ENCODE results near the gene USH1C.

USH1C gene

GRCh38 chr11:17452668-17453067 lies 91.5 kb downstream of the USH1C start:
- Histone ChIP-seq H3K9ac (no peak overlapping the region), H2AFZ (ENCODE audit: low read depth) (no peak overlapping the region), H3K4me3 (IDR thresholded peaks at IDR 0.05; ENCODE audit: insufficient read depth, low read depth, low read length) (no peak overlapping the region), H4K20me1 (ENCODE audit: insufficient read depth) (no peaks in the 10 kb centered on the region), H3K4me1 (ENCODE audit: low read depth, poor library complexity, severe bottlenecking) (no peaks in the 10 kb centered on the region), H3K27ac (no peak overlapping the region), H3K36me3 (ENCODE audit: insufficient read depth) (no peaks in the 10 kb centered on the region), H3K27me3 (ENCODE audit: insufficient read depth, low read depth) (no peaks in the 10 kb centered on the region), H3K4me2 (no peak overlapping the region), H3K79me2 (ENCODE audit: insufficient read depth, low read depth) (no peaks in the 10 kb centered on the region)
- TF ChIP-seq CTCF (conservative IDR thresholded peaks at IDR 0.05; ENCODE audit: low read depth, low read length), result no peak

- Histone ChIP-seq H3K4me1 (ENCODE audit: low read depth, poor library complexity, severe bottlenecking) (no peaks in the 10 kb centered on the region), H3K27me3 (ENCODE audit: insufficient read depth, low read depth) (no peaks in the 10 kb centered on the region)
These were observed 95.1 kb downstream of the USH1C start for GRCh38 chr11:17449158-17449557.

GRCh38 chr11:17446482-17446881 lies 97.7 kb downstream of the USH1C start:
- Histone ChIP-seq H3K9ac (no peak overlapping the region), H3K27ac (no peak overlapping the region), H4K20me1 (ENCODE audit: insufficient read depth) (no peaks in the 10 kb centered on the region), H3K4me1 (ENCODE audit: low read depth, poor library complexity, severe bottlenecking) (no peaks in the 10 kb centered on the region), H2AFZ (ENCODE audit: low read depth) (no peak overlapping the region), H3K27me3 (ENCODE audit: insufficient read depth, low read depth) (no peaks in the 10 kb centered on the region), H3K79me2 (ENCODE audit: insufficient read depth, low read depth) (no peaks in the 10 kb centered on the region), H3K4me3 (IDR thresholded peaks at IDR 0.05; ENCODE audit: insufficient read depth, low read depth, low read length) (no peak overlapping the region), H3K4me2 (no peak overlapping the region), H3K36me3 (ENCODE audit: insufficient read depth) (no peaks in the 10 kb centered on the region)
- TF ChIP-seq CTCF (conservative IDR thresholded peaks at IDR 0.05; ENCODE audit: low read depth, low read length), result no peak

More at GRCh38 chr11:17449158-17449557, 95.1 kb downstream of the USH1C start:
- Histone ChIP-seq H2AFZ (ENCODE audit: low read depth) (no peak overlapping the region), H3K79me2 (ENCODE audit: insufficient read depth, low read depth) (no peaks in the 10 kb centered on the region), H3K27ac (no peak overlapping the region), H4K20me1 (ENCODE audit: insufficient read depth) (no peaks in the 10 kb centered on the region), H3K9ac (no peak overlapping the region), H3K4me2 (no peak overlapping the region), H3K4me3 (IDR thresholded peaks at IDR 0.05; ENCODE audit: insufficient read depth, low read depth, low read length) (no peak overlapping the region), H3K36me3 (ENCODE audit: insufficient read depth) (no peaks in the 10 kb centered on the region)
- TF ChIP-seq CTCF (conservative IDR thresholded peaks at IDR 0.05; ENCODE audit: low read depth, low read length), result no peak

GRCh38 chr11:17445240-17445795 lies 98.9 kb downstream of the USH1C start:
- H3K36me3 ChIP-seq (ENCODE audit: insufficient read depth), result no peaks in the 10 kb centered on the region
- H3K4me2 ChIP-seq, result no peak overlapping the region
- no peaks in the 10 kb centered on the region for H4K20me1 ChIP-seq (ENCODE audit: insufficient read depth)
- H3K4me3 ChIP-seq (IDR thresholded peaks at IDR 0.05; ENCODE audit: insufficient read depth, low read depth, low read length), result no peak overlapping the region
- H3K27ac ChIP-seq, result no peak overlapping the region
- no peaks in the 10 kb centered on the region for H3K27me3 ChIP-seq (ENCODE audit: insufficient read depth, low read depth)
- no peaks in the 10 kb centered on the region for H3K4me1 ChIP-seq (ENCODE audit: low read depth, poor library complexity, severe bottlenecking)
- TF ChIP-seq CTCF (conservative IDR thresholded peaks at IDR 0.05; ENCODE audit: low read depth, low read length), result no peak
- H2AFZ ChIP-seq (ENCODE audit: low read depth), result no peak overlapping the region
- H3K9ac ChIP-seq, result no peak overlapping the region
- H3K79me2 ChIP-seq (ENCODE audit: insufficient read depth, low read depth), result no peaks in the 10 kb centered on the region

Data from KMS-11 (cell line).